Heart right ventricle (tissue), 16 donors: ENCODE results near the gene MRM2. TPM values are rescaled to one million over a fixed set of nuclear protein-coding genes. Genes with fewer than 3 reads are reported as not detected.

Source experiments
- ATAC-seq, 8 donors: fragments of 200-7000 bp; cut with Tn5 transposase; one replicate each; pipeline ENCODE4 v1.9.1; 2020; ENCODE audit warnings: mild to moderate bottlenecking in 8 of 8, moderate library complexity in 8 of 8, moderate number of reproducible peaks in 1 of 8
- DNase-seq, 2 donors: peaks; one replicate each; pipeline ENCODE4 v3.0.0-alpha.2; 2020
- H3K27ac ChIP-seq, 10 donors: fragments of 200-600 bp; sonication (generic) in 2 of 10; one replicate each; pipeline versions ENCODE4 v1.5.0 to v1.8.0; 2020 to 2022; ENCODE audit warnings: mild to moderate bottlenecking in 3 of 10
- H3K27me3 ChIP-seq, 7 donors: fragments of 200-600 bp; one replicate each; pipeline ENCODE4 v1.8.0; 2021 to 2022; ENCODE audit warnings: mild to moderate bottlenecking in 2 of 7
- H3K36me3 ChIP-seq, 9 donors: fragments of 200-600 bp; sonication (generic) in 1 of 9; one replicate each; pipeline versions ENCODE4 v1.5.0 to v1.8.0; 2020 to 2022; ENCODE audit warnings: mild to moderate bottlenecking in 2 of 9
- H3K4me1 ChIP-seq, 9 donors: fragments of 200-600 bp; sonication (generic) in 1 of 9; one replicate each; pipeline versions ENCODE4 v1.5.0 to v1.8.0; 2020 to 2022; ENCODE audit warnings: mild to moderate bottlenecking in 4 of 9
- H3K4me3 ChIP-seq, 10 donors: fragments of 200-600 bp; sonication (generic) in 2 of 10; one replicate each; pipeline versions ENCODE4 v1.5.0 to v1.8.0; 2020 to 2022; ENCODE audit warnings: mild to moderate bottlenecking in 7 of 10, moderate library complexity in 2 of 10
- H3K9me3 ChIP-seq, 11 donors: fragments of 200-600 bp in 10 of 11; sonication (generic) in 2 of 11; one replicate each; pipeline versions ENCODE4 v1.5.0 to v1.8.0; 2013 to 2022; ENCODE audit warnings: mild to moderate bottlenecking in 2 of 11, control low read depth in 1 of 11, moderate library complexity in 1 of 11
- CTCF ChIP-seq, 9 donors: fragments of 200-600 bp; sonication (generic) in 2 of 9; IDR thresholded peaks; one replicate each; pipeline versions ENCODE4 v1.5.0 to v1.8.0; 2021 to 2022; ENCODE audit warnings: antibody characterized with exemption in 9 of 9, mild to moderate bottlenecking in 5 of 9, moderate library complexity in 1 of 9
- WGBS, 2 donors: extraction: QIAGEN DNeasy Blood & Tissue Kit; methylation state at CpG; one replicate each; pipeline ENCODE4 v1.1.7; 2013; ENCODE audit warnings: inconsistent platforms in 1 of 2; 5-methylcytosine and 5-hydroxymethylcytosine counted together
- intact Hi-C, 10 donors: fragments of 100-400 bp; cut with DNase I; formaldehyde crosslinking; loops; one replicate each; pipeline versions ENCODE4 v1.11.1 to v1.14.2; 2022
- long read RNA-seq, 3 donors: library from polyadenylated mRNA; unstranded; transcript quantifications; one replicate each; pipeline ENCODE4 v2.0.0, GENCODE V29; 2020 to 2021
- polyA plus RNA-seq, 2 donors: library from polyadenylated mRNA; stranded (reverse); fragments of 200-250 nt; gene quantifications; one replicate each; pipeline ENCODE4 v1.2.3, GENCODE V29; 2013
- total RNA-seq, 10 donors: library from RNA; stranded (reverse); fragmentation: NEBNext Ultra II Directional in 3 of 10; extraction: Animal tissue kit (Norgen Biotek cat#: 25700) in 3 of 10; gene quantifications; one replicate each; pipeline versions ENCODE4 v1.2.1 to v1.2.4, GENCODE V29; 2021 to 2023
- donor health status: Arrhythmogenic right ventricular cardiomyopathy.
- donor health status: ischemic (EF 13 %, LVEDD 7.1; RV severe dilation, severe dysfunction).
- donor health status: healthy with polysubstance abuse.
- donor health status: DM: no; HTN: yes; CAD: no.
- donor health status: DM: no; HTN: no; CAD: no.
- donor health status: ischemic (EF 25% LVEDD 6.9; RV normal size, moderate dysfunction).
- donor health status: ischemic (EF 25% LVEDD 5.7; RV mildly dilated, moderate dysfunction).
- donor health status: healthy.
- donor health status: DM: yes; HTN: yes; CAD: no.
- donor health status: Ischemic cardiomyopathy.
- donor health status: ischemic (EF 35%, LVEDD 5.7; RV mildly dilated, moderate dysfunction).
- donor health status: nonischemic (EF 11% LVEDD 7.7; RV severe dilation, severe dysfunction).
- donor health status: DM: yes; HTN: yes; CAD: no.
- donor health status: PGD.
- donor health status: ischemic (EF 29% LVEDD 5.4; RV normal size, mild dysfunction).
- donor health status: nonischemic (EF 23%, LVEDD 6.1; RV moderate dilation, normal function).

MRM2 gene
- total RNA-seq = 10 to 100 TPM; 16.5 to 22.2 (median 19.6) TPM
- polyA plus RNA-seq = 10 to 100 TPM; 14.2 to 25.0 TPM
- long read RNA-seq, donor 1, transcript MRM2-201 (3 exons, 1,601 nt) = major isoform, 11 of 34 reads
- long read RNA-seq, donor 1, partial matches to known transcripts = 0 of 34 reads
- long read RNA-seq, donor 1, other reads (novel, unspliced or antisense) = 20 of 34 reads
- long read RNA-seq, donor 2, transcript MRM2-201 (3 exons, 1,601 nt) = major isoform, 14 of 36 reads
- long read RNA-seq, donor 2, partial matches to known transcripts = 6 of 36 reads
- long read RNA-seq, donor 2, other reads (novel, unspliced or antisense) = 14 of 36 reads
- long read RNA-seq, donor 3, transcript MRM2-201 (3 exons, 1,601 nt) = major isoform, 32 of 66 reads
- long read RNA-seq, donor 3, partial matches to known transcripts = 8 of 66 reads
- long read RNA-seq, donor 3, other reads (novel, unspliced or antisense) = 19 of 66 reads

GRCh38 chr7:2241580-2242540 is at the start of gene MRM2, which contains the start of gene NUDT1:
Gene MRM2 (minus strand): TSS chr7:2242205. CDS start chr7:2242169, 36 bp downstream.
Gene NUDT1 (plus strand): TSS chr7:2242226. CDS start chr7:2244575, 2,349 bp downstream.
- Histone ChIP-seq H3K27ac (peak within 1 kb of the TSS in 9 of 10 donors; percentile 61 to 89 (median 77)), H3K4me1 (peaks cover 0 to 52% (median 20%) of the 10 kb centered on the region in 9 donors), H3K9me3 (no peaks in the 10 kb centered on the region), H3K4me3 (peak within 1 kb of the TSS; percentile 86 to 99 (median 96)), H3K36me3 (peaks cover 0 to 32% (median 6%) of the 10 kb centered on the region in 9 donors), H3K27me3 (no peaks in the 10 kb centered on the region)
- no peak for TF ChIP-seq CTCF (IDR thresholded peaks at IDR 0.05)
- 1% methylated on average over 81 of the region's 81 CpGs for WGBS, 2 donors
- intact Hi-C loops = loop anchor here in 1 of 10 donors (10.0 kb wide), 1 partner anchor 73 kb away; the partner anchor contains the start of gene SNX8
- DNase-seq = peak; percentile 77 to 86
- ATAC-seq = peak; percentile 88 to 94 (median 92)

GRCh38 chr7:2290877-2291276 is 48.9 kb upstream of the MRM2 start:
- DNase-seq = no peak
- Histone ChIP-seq H3K4me3 (no peak overlapping the region), H3K4me1 (no peaks in the 10 kb centered on the region), H3K9me3 (no peaks in the 10 kb centered on the region), H3K27ac (no peak overlapping the region), H3K27me3 (no peaks in the 10 kb centered on the region), H3K36me3 (no peaks in the 10 kb centered on the region)
- ATAC-seq = no peak
- 96 to 97% methylated on average over 6 of the region's 6 CpGs for WGBS, 2 donors
- intact Hi-C loops = no loop called here
- TF ChIP-seq CTCF (IDR thresholded peaks at IDR 0.05) = no peak

- Histone ChIP-seq H3K4me3 (no peak overlapping the region), H3K4me1 (no peaks in the 10 kb centered on the region), H3K9me3 (no peaks in the 10 kb centered on the region), H3K36me3 (no peaks in the 10 kb centered on the region), H3K27ac (no peak overlapping the region), H3K27me3 (no peaks in the 10 kb centered on the region)
- intact Hi-C loops = no loop called here
- 82 to 88% methylated on average over 13 of the region's 13 CpGs for WGBS, 2 donors
- DNase-seq (no peak), ATAC-seq (no peak)
- TF ChIP-seq CTCF (IDR thresholded peaks at IDR 0.05) = no peak
Observed at GRCh38 chr7:2289621-2290020, 47.6 kb upstream of the MRM2 start.

- no peak for TF ChIP-seq CTCF (IDR thresholded peaks at IDR 0.05)
- Histone ChIP-seq H3K4me1 (no peaks in the 10 kb centered on the region), H3K27ac (no peak overlapping the region), H3K4me3 (no peak overlapping the region), H3K9me3 (no peaks in the 10 kb centered on the region), H3K27me3 (no peaks in the 10 kb centered on the region), H3K36me3 (no peaks in the 10 kb centered on the region)
- DNase-seq (no peak), ATAC-seq (peak in 4 of 8 donors; percentile 28 to 61 (median 40))
- 81 to 83% methylated on average over 20 of the region's 20 CpGs for WGBS, 2 donors
- intact Hi-C loops = no loop called here
Observed at GRCh38 chr7:2289111-2289586, 47.1 kb upstream of the MRM2 start.
